Measurements from ENCODE around the gene FEM1C. TPM values are rescaled to one million over a fixed set of nuclear protein-coding genes. Genes with fewer than 3 reads are reported as not detected.

Gene FEM1C
- total and polyA plus RNA-seq, 10 of the 15 experiments (the other 5 are each of a cell fraction or from before 2014, with no cell fraction given): 1.9 to 15.6 (median 8.0) TPM

GRCh38 chr5:115579747-115580173, 35.2 kb upstream of the FEM1C start (continued):
- TF ChIP-seq KDM1A (IDR thresholded peaks at IDR 0.05; ENCODE audit: borderline replicate concordance) (no peak), RBBP5 (conservative IDR thresholded peaks at IDR 0.05) (no peak), ATF2 (IDR thresholded peaks at IDR 0.05; ENCODE audit: low read length) (peak; percentile 83), SMAD5 (IDR thresholded peaks at IDR 0.05; ENCODE audit: low read depth) (no peak), SPI1 (IDR thresholded peaks at IDR 0.05; ENCODE audit: borderline replicate concordance, insufficient read depth, low read depth, low read length) (peak; percentile 48; the same call in 1 of the 2 replicates), E4F1 (IDR thresholded peaks at IDR 0.05; ENCODE audit: borderline replicate concordance, partially characterized antibody) (no peak), MEF2B (IDR thresholded peaks at IDR 0.05; ENCODE audit: partially characterized antibody, poor library complexity, severe bottlenecking) (peak; percentile 99), ATF7 (IDR thresholded peaks at IDR 0.05; ENCODE audit: low read depth) (peak; percentile 61; the same call in 1 of the 2 replicates), E2F8 (IDR thresholded peaks at IDR 0.05; ENCODE audit: low read depth, partially characterized antibody) (peak; percentile 29), NFIC (IDR thresholded peaks at IDR 0.05; ENCODE audit: low read depth, low read length) (peak; percentile 84), IKZF1 (conservative IDR thresholded peaks at IDR 0.05) (peak; percentile 51), POLR2AphosphoS5 (IDR thresholded peaks at IDR 0.05; ENCODE audit: low read length) (no peak), IKZF2 (IDR thresholded peaks at IDR 0.05) (peak; percentile 36 to 59; a peak in 3 of 4 replicates), MEF2A (IDR thresholded peaks at IDR 0.05; ENCODE audit: insufficient read depth, low read depth, low read length) (0 out of 2 replicates have a peak, but pooled peaks have one; percentile 34), DPF2 (IDR thresholded peaks at IDR 0.05) (peak; percentile 66), NBN (IDR thresholded peaks at IDR 0.05) (no peak; the same call in 1 of the 2 replicates), CREM (IDR thresholded peaks at IDR 0.05; ENCODE audit: low read depth) (peak; percentile 63), TCF12 (IDR thresholded peaks at IDR 0.05; ENCODE audit: low read depth, low read length) (peak; percentile 68; the same call in 1 of the 2 replicates), NFYB (IDR thresholded peaks at IDR 0.05; ENCODE audit: insufficient read depth, low read depth, low read length) (no peak), YBX1 (IDR thresholded peaks at IDR 0.05) (peak; percentile 70; the same call in 1 of the 2 replicates), MLLT1 (IDR thresholded peaks at IDR 0.05) (0 out of 2 replicates have a peak, but pooled peaks have one; percentile 48), RFX5 (IDR thresholded peaks at IDR 0.05; ENCODE audit: low read depth, low read length) (peak; percentile 64; the same call in 1 of the 2 replicates), CEBPB (IDR thresholded peaks at IDR 0.05; ENCODE audit: borderline replicate concordance in 1 of 2, low read depth in 2 of 2, low read length in 2 of 2) (peak in 1 of 2 experiments; percentile 40; a peak in 1 of 4 replicates), YY1 (IDR thresholded peaks at IDR 0.05; ENCODE audit: low read depth, low read length) (0 out of 2 replicates have a peak, but pooled peaks have one; percentile 40), RUNX3 (IDR thresholded peaks at IDR 0.05; ENCODE audit: low read length) (peak; percentile 84)

Data from GM12878 (cell line).